CD4-positive, alpha-beta T cell treated with Interleukin-2 at 100 ng/mL for 4 hours (primary cell): ENCODE measurements around the gene PPP6R2.
"Not testable (repeated sequence)": the region's sequence is repeated elsewhere in the genome, so short reads cannot be mapped to it uniquely, and the experiment has no call there.

Source experiments
- DNase-seq: peaks from one replicate; pipeline ENCODE4 v3.0.0-alpha.2; 2020; ENCODE audit warnings: low spot score

Gene PPP6R2

DNA sequence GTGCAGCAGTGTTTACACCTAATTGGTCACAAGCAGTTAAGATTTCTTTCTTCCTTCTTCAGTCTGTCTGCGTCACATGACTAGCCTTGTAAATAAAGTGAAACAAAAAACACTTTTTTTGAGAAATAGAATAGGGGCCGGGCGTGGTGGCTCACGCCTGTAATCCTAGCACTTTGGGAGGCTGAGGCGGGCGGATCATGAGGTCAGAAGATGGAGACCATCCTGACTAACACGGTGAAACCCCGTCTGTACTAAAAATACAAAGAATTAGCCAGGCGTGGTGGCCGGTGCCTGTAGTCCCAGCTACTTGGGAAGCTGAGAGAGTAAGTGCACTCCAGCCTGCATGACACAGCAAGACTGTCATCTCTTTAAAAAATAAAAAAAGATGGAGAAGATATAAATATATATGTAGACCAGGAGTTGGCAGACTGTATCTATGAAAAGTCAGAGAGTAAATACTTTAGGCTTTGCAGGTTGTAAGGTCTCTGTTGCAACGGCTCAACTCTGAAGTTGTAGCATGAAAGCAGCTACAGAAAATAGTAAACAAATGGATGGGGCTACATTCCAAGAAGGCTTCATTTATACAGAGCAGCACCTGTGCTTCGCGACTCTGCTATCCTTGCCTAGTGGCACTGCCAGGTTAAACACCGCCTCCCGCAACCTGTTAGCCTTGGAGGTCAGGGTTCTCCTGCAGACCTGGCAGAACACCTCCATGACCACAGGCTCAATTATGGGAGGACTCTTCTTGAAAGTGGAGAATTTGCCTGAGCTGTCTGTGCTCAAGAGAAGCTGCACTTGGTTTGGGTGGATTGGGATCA lies 55.9 kb downstream of the PPP6R2 start:
- DNase-seq, result peak; percentile 7

GRCh38 chr22:50399751-50400331 lies 56.7 kb downstream of the PPP6R2 start:
- DNase-seq, result peak; percentile 11

- no peak for DNase-seq
These were observed 57.3 kb downstream of the PPP6R2 start for GRCh38 chr22:50400406-50400805.

- DNase-seq, result no peak
These were observed 57.8 kb downstream of the PPP6R2 start for GRCh38 chr22:50400931-50401330.

DNA sequence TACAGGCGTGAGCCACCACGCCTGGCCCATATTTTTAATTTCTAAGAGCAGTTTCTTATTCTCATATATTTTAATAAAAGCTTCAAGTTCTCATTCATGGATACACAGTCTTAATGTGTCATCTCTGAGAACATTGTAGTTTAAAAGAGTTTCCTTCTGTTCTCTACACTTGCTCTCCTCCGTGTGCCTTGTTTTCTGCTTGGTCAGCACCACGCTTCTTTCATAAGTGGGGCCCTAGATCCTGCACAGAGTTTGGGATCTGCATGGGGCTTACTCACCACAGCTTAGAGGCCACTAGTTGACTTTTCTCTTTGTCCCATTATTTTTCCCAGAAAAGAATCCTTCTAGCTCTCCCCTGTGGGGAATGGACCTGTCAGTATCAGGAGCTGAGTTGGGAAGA lies 58.8 kb downstream of the PPP6R2 start:
- DNase-seq, result no peak

- DNase-seq, result no peak
These were observed 60.6 kb downstream of the PPP6R2 start for GRCh38 chr22:50403701-50404101.

DNA sequence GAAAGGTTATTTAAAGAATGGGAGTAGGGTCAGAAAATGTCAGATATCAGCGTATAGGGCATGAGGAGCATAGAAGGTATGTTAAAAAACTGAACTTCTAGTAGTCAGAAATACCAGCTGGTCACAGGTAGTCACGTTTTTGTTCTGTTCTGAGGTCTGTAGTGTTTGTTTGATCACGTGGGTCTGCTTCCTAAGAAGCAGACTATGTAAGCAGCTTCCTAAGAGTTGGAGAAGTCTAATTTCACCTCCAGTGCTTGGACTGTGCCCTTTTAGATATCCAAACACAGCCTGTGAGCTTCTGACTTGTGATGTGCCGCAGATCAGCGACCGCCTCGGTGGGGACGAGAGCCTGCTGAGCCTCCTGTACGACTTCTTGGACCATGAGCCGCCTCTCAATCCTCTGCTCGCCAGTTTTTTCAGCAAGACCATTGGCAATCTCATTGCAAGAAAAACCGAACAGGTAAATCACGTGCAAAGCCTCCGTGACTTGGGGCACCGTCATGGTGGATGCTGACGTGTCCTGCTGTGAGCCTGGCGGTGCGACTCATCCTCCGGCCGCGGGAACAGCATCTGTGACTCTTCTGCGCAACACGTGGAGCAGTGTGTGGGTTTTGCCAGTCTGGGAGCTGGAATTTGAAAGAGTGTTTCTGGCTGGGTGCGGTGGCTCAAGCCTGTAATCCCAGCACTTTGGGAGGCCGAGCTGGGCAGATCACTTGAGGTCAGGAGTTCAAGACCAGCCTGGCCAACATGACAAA lies 63.5 kb downstream of the PPP6R2 start:
- no peak for DNase-seq

DNA sequence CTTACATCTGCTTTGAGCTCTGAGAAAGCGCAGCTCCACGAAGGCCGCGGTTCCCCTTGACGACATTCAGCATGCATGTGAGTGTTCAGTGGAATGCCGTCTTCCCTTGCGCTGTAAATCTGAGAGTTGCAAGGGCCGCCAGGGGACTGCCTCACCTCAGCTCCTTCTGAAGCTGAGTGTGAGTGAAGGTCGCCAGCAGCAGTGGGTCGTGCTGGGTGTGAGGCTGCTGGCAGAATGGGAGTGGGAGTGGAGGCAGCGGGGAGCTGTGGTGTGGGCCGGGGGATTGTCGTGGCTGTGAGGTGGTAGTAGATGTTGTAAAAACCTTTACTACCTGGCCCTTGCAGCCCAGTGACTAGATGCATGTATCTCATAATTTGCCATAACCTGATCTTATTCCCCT lies 65.2 kb downstream of the PPP6R2 start:
- no peak for DNase-seq

- not testable (repeated sequence) for DNase-seq
These were observed 65.8 kb downstream of the PPP6R2 start for GRCh38 chr22:50408954-50409353.

- DNase-seq, result no peak
These were observed 71.5 kb downstream of the PPP6R2 start for GRCh38 chr22:50414476-50415248.

- DNase-seq, result no peak
These were observed 72.3 kb downstream of the PPP6R2 start for GRCh38 chr22:50415426-50415825.

DNA sequence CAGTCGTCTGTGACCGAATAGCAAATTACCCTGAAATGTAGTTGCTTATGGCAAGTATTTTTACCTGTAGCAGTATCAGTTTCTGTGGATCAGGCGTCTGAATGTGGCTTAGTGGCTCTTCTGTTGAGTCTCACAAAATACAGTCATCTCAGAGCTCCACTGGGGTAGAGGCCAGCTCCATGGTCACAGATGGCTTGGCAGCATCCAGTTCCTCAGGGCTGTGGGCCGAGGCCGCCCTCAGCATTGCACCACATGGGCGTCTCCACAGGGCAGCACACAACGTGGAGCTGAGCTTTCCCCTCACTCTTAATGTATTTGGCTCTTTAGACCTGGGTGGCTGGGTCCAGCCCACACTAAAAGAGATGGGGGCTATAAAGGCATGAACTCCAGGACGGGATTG lies 73.9 kb downstream of the PPP6R2 start:
- no peak for DNase-seq

DNA sequence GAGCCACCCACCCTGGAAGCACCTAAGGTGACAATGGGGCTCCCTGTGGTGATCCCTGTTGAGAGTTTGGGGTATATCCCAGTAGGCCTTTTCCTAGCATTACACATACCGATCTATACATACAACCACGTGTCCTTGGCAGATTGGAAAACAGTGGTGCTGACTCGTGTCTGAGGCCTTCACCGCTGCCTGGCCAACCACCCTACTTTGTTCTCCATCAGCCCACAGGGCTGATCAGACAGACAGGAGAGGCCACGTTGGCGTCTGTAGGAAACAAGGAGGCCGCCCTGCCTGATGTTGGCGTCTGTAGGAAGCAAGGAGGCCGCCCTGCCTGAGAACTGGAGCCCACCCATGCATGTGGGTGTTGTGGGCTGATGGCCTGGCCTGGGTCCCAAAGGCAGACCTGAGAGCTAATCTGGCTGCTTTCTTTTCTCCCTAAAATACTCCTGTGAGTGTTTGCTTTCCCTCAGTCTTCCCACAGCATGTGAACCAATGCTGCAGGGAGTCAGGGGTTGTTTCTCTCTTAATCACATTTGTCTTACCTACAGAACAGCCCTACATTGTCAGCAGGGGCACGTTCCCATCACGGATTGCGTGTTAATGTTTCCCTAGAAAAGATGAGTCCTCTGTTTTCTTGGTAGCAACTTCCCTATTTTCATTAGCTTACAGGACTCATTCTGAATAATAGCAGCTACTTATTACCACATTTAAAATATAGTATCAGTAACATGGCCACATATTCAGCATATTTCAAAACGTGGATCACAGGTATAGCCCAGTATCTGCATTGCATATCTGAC lies 74.5 kb downstream of the PPP6R2 start:
- DNase-seq, result no peak

GRCh38 chr22:50418624-50419023 lies 75.5 kb downstream of the PPP6R2 start:
- DNase-seq, result no peak

DNA sequence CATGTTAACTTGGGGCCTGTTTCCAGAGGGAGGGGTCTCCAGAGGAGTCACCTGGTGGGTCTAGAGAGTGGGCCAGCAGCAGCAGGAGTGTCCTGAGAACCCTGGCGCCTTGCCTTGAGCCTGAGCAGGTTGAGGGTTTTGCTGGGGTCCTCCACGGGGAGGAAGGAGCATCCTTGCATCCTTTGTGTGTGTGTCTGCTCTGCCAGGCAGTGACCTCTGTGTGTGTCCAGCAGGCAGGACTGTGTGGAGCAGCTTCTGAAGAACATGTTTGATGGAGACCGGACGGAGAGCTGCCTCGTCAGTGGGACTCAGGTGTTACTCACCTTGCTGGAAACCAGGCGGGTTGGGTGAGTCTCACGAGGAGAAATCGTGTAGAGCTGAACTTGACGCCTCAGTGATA lies 76.0 kb downstream of the PPP6R2 start:
- DNase-seq, result no peak

DNA sequence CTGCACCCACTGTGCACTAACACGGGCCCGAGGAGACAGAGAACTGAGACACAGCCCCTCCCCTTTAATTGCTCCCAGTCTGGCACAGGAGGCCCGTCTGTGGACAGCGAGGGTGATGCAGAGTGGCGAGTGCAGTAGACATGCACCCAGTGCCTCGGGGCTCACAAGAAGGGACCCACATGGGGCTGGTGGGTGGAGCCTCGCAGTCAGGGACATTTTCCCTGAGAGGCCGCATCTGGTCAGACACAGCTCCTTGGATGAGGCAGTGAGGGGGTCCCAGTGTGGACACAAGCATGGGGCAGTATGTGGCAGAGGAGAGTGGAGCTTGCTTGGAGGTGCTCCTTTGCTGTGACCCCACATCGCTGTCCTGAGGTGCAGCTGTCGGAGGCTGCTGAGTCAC lies 76.9 kb downstream of the PPP6R2 start:
- DNase-seq, result no peak

- DNase-seq, result no peak
These were observed 77.5 kb downstream of the PPP6R2 start for GRCh38 chr22:50420581-50420980.

DNA sequence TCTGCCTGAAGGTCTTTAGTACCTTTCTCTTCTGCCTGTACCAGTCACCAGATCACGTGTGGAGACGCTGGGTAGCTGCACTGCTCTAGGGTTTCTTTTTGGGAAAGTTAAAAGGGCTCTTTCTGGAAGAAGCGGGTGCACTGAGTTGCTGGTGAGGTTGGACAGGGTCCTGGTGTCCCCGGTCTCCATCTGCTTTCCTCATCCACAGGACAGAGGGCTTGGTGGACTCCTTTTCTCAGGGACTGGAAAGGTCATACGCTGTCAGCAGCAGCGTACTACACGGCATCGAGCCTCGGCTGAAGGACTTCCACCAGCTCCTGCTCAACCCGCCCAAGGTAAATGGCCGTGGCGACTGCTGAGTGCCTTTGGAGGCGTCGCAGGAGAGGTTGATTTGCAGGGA lies 78.9 kb downstream of the PPP6R2 start:
- DNase-seq, result no peak

- DNase-seq, result no peak
These were observed 80.1 kb downstream of the PPP6R2 start for GRCh38 chr22:50422961-50423815.

DNA sequence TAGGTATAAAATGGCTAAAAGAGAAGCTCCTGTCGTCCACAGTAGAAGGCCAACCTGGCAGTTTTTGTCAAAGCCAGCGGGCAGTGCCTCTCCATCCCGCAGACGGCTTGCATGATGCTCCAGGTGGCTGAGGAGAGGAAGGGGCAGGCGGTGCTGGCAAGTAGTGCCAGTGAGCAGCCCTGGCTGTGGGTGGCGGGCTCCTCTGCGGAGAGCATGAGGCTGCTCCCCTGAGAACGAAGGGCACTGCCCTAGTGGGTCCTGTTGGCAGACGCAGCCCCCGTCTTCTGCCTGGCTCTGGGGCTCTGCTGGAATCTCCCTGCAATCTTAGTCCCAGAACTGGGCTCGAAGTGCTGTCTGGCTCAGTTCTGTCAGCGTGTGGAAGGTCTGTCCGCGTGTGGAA lies 80.8 kb downstream of the PPP6R2 start:
- DNase-seq, result no peak
